22Rv1 (cell line): Measurements from ENCODE around the gene TATDN2.

Source experiments
- ZFX ChIP-seq: fragments of 450-650 bp; IDR thresholded peaks from 2 replicates; pipeline ENCODE4 v1.6.1; 2017; ENCODE audit warnings: antibody characterized with exemption, borderline replicate concordance
- TF ChIP-seq, protein P1 (sequence below): fragments of 450-650 bp; IDR thresholded peaks from 2 replicates; pipeline ENCODE4 v1.5.1; 2017; ENCODE audit warnings: mild to moderate bottlenecking

- TF ChIP-seq, protein P1, sequence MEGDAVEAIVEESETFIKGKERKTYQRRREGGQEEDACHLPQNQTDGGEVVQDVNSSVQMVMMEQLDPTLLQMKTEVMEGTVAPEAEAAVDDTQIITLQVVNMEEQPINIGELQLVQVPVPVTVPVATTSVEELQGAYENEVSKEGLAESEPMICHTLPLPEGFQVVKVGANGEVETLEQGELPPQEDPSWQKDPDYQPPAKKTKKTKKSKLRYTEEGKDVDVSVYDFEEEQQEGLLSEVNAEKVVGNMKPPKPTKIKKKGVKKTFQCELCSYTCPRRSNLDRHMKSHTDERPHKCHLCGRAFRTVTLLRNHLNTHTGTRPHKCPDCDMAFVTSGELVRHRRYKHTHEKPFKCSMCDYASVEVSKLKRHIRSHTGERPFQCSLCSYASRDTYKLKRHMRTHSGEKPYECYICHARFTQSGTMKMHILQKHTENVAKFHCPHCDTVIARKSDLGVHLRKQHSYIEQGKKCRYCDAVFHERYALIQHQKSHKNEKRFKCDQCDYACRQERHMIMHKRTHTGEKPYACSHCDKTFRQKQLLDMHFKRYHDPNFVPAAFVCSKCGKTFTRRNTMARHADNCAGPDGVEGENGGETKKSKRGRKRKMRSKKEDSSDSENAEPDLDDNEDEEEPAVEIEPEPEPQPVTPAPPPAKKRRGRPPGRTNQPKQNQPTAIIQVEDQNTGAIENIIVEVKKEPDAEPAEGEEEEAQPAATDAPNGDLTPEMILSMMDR = no peak
- no peak for TF ChIP-seq ZFX
Measured at GRCh38 chr3:10229576-10229975, 18.7 kb upstream of the TATDN2 start.
